GM18868 (cell line): ENCODE measurements around the gene SLF2.

Experiments used
- ATAC-seq: cut with Tn5 transposase; IDR thresholded peaks from one replicate; pipeline ENCODE4 v1.9.1; 2021; ENCODE audit warnings: mild to moderate bottlenecking, moderate library complexity; ENCODE audit not compliant: unreplicated experiment

SLF2 gene

DNA sequence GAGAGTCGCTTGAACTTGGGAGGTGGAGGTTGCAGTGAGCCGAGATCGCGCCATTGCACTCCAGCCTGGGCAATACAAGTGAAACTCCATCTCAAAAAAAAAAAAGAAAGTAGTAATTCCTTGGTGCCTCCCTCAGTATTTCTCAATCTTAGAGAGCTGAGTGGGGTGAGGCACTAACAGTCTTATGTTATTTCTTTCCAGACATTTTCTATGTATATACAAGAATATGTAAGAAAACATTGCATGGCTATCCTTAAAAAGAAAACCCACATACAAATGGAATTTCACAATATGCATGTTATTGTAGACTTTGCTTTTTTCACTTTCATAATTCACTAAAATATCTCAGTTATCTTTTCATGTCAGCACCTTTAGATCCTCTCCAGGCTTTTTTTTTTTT, 13.6 kb upstream of the SLF2 start:
- no peak for ATAC-seq

DNA sequence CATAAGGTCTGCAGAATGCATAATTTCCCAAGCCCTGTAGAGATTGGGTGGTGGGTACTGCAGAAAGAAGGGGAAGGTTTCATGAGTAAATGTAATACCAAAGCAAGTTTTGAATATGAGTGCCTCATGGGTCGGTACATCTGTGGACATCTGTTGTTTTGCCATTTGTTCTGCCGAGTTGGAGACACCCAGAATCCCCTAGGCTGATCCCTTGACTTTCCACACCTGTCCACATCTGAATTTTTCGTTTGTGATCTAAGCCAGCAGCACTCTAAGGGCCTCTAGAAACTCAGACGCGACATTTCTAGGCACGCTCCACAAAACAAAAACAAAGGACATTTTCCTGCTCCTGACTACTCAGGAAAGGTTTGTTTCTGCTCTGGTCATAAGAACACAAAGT, 11.7 kb upstream of the SLF2 start:
- no peak for ATAC-seq

DNA sequence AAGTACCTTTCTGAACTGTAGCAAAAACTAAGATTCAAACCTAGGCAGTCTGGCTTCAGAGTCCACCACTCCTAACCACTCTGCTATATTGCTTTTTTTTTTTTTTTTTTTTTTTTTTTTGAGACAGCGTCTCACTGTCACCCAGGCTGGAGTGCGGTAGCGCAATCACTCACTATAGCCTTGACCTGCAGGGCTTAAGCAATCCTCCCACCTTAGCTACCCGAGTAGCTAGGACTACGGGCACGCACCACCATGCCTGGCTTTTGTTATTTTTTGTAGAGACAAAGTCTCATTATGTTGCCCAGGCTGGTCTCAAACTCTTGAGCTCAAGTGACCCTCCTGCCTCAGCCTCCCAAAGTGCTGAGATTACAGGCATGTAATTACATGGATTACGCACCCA, 10.1 kb upstream of the SLF2 start:
- ATAC-seq, result no peak

DNA sequence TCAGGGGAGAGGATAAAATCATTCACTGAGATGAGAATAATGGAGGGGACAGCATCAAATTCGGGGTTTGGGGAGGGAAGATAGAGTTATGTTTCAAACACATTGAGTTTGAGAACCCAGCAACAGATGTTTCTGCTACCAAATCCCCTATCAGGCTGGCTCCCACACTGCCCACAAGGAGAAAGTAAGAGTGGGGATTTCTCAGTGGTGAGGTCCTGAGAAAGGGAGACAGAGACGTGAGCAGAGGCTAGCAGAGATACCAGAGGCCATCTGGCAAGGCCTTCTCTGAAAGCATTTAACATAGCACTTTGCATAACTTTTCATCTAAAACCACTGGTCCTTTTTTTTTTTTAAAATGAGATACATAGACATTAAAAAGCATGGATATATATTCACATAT, 7.8 kb upstream of the SLF2 start:
- no peak for ATAC-seq

DNA sequence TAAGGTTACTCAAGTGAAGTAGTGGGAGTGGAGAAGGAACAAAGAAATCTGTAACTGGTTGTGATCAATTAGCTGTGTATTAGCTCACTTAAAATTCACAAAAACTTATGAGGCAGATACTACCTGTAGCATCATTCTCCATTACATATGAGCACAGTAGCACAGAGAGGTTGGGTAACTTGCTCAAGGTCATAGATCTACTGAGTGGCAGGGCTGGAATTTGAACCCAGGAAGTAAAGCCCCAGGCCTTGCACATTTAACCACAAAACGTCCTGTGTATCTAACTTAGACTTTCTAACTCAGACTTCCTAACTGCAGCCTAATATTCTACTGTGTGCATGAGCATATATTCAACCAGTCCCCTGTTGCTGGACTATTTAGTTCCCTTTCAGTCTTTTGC, 5.6 kb upstream of the SLF2 start:
- ATAC-seq, result no peak

DNA sequence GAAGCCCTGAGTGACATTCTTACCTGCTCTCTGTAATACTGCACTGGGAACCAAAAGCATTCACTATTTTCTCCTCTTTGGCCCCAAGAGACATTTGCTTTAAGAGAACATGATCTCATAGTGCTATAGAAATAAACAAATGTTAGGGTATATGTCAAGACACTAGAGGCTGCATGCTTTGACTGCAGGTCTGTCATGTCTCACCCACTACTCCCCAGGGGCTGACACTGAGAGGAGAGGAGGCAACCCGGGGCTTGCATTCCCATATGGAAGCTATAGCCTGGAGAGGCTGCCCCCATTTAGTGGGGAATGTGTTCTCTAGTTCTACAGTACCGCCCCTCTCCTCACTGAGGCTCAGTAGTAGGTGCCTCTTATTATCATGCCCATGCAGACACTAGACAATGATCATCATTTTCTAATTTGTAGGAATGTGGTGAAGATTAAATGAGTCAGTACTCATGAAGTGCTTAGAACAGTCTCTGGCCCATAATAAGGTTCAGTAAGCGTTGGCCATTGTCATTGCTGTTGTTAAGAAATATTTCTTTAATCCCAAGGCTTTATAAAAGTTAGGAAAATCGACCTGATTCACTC, 4.9 kb upstream of the SLF2 start:
- ATAC-seq, result no peak

DNA sequence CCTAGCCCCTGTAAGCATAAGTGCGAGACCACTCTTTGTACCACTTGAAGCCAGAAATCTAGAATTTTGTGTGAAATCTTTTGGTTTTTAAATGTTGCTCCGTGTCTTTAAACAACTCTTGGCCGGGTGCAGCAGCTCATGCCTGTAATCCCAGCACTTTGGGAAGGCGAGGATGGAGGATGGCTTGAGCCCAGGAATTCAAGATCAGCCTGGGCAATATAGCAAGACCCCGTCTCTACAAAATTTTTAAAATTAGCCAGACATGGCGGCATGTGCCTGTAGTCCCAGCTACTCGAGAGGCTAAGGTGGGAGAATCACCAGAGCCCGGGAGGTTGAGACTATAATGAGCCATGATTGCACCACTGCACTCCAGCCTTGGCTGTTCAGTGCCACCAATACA, 4.4 kb upstream of the SLF2 start:
- ATAC-seq, result no peak

DNA sequence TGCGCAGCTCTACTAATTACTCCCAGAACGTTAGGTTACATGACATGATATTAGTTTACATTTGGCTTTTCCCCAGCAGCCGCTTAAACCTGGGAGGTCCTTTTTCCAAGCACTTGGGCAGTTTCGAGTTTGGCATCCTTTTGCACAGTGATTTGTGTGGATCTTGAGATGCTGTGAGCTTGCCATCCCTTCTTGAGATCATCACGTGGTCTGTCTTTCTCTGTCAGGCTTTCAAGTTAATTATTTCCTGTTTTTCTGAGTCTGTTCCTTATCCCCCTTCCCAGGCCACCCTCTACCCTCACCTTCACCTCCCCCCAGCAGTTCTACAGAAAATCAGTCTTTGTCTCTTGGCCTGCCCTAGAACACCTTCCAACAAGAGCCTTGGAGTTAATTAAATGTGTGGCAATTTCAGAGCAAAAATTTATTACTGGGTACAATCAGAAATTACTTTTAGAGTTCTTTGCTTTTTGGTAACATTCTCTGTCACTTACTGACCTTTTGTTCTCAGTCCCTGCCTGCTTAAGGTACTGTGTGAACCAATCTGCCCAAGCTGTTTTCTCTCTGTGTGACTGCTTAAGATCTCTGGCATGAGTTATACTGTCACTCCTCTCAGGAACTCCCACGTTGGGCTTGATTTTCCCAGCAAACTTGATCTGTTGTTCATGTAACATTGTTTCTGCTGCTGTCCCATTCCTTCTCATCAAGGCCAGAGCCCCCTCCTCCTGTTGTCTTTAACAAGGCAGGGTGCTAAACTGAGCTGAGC, 3.1 kb upstream of the SLF2 start:
- ATAC-seq, result no peak

DNA sequence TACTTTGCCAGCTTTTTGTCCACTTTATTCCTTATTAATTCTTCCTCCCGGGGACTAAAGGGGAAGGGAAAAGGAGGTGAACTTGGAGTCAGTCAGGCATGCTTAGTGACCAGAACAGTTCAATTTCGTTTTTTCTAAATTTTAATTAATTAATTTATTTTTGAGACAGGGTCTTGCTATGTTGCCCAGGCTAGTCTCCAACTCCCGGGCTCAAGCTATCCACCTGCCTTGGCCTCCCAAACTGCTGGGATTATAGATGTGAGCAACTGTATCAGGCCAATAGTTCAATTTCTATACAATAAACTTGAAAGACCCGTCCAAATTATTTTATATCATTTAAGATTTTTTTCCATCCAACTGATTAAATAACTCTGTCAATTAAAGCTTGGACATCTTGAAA, 1.3 kb upstream of the SLF2 start:
- ATAC-seq, result no peak

DNA sequence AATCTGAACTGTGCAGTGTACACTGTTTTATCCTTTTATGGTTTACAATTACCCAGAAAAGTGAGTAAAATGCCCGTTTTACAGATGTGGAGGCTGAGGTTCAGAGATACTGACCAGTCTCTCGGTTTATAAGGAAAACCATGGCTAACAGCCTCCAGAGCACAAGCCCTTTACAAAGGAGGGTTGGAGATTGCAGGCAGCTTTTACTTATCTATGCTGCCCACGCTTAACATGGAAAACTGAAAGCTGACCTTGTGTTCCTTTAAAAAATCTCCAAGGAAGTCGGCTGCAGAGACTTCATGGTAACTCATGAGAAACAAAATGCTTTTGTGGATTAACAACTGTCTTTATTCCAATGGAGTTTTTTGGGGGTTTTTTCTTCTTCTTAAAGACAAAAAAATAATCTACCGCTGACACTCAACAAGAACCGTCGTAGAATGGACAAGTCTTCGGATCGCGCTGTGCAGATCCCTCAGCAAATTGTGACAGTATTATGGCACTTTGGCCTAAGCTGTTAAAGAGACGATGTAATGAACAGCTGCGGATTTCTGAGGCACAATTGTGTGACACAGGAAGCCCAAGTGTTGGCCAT, 654 bp upstream of the SLF2 start:
- ATAC-seq, result no peak

DNA sequence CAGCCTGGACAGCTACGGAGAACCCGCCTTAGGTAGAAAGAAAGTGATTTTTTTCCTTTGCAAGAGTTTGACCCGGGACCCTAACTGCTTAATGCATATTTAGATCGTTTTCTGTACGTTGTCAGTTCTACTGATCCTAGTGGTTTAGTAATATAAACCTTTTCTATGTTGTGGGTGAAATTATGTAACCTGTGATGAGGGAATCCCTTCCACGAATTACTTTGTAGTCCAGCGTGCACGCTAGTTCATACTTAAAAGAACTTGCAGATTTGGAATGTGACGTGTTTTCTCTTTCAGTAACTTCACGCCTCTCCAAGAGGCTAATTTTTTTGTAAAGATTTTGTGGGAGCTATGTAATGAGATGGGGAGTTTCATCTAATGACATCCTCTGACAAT, 705 bp downstream of the SLF2 start:
- no peak for ATAC-seq

DNA sequence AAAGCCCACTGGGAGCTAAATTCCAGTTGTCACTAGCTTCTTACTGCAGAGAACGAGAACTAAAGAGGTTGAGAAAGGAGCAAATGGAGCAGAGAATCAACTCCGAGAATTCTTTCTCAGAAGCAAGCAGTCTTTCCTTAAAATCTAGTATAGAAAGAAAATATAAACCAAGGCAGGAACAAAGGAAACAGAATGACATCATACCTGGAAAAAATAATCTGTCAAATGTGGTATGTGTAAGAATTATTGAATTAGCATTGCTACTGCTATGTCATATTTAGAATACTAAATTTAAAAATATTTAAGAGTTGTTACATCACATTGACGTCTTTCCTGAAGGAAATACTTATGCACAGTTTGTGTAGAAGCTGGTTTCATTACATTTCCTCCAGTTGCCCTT, 4.3 kb downstream of the SLF2 start:
- no peak for ATAC-seq

DNA sequence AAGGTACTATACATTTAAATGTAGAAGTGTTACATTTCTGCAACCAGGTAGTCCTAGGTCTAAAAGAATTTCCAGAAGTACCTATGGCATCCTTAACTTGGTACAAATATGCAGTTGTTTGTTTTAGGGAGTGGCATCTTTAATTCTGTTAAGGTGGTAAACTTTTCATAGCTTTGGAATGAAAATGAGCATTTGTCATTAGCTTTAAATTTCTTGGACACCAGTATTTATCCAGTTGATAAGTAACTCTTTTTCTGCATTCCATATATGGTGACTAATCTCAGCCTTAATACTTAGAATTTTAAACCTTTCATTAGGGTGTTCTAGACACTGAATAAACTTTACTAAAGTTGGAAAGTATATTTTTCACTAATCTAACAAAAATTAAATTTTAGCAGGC, 10.8 kb downstream of the SLF2 start:
- no peak for ATAC-seq

DNA sequence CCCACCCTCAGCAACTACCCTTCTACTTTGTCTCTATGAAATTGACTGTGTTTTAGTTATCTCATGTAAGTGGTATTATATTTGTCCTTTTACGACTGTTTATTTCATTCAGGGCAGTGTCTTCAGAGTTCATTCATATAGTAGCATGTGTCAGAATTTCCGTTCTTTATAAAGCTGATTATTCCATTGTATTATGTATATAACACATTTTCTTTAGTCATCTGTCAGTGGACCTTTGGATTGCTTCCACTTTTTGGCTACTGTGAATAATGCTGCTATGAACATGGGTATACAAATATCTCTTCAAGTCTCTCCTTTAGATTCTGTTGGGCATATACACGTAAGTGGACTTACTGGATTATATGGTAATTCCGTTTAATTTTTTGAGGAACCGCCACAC, 14.5 kb downstream of the SLF2 start:
- no peak for ATAC-seq

DNA sequence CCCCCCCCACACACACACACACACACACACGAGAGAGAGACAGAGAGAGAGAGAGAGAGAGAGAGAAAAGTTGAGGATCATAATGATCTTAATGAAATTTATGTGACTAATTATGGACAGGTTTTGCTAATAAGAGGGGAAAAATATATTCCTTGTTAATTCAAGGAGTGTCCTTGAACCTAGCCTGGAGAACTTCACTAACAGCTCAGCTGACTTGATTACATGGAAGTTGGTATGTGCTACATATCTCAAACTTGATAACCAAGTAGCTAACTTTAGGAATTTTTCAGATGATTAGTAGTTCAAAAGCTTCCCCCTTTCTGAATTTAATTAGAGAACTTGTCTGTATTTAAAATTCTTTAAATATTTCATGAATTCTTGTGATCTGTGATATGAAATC, 15.3 kb downstream of the SLF2 start:
- no peak for ATAC-seq

DNA sequence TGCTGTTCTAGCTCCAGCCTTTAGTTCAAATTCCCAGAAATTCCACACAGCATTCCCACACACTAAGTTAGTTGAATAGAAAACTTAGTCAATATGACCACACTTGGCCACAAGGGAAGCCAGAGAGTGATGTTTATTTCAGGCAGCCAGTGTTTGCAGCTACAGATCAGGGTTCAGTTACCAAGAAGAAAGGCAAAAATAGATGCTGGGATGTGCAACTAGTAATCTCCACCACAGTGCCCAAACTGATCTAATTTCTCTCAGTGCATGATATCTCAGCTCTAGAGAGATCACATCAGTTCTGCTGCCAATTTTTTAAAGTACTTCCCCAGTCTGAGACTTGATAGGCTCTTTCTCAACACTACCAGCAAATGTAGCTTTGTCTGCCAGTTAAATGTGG, 17.6 kb downstream of the SLF2 start:
- no peak for ATAC-seq

DNA sequence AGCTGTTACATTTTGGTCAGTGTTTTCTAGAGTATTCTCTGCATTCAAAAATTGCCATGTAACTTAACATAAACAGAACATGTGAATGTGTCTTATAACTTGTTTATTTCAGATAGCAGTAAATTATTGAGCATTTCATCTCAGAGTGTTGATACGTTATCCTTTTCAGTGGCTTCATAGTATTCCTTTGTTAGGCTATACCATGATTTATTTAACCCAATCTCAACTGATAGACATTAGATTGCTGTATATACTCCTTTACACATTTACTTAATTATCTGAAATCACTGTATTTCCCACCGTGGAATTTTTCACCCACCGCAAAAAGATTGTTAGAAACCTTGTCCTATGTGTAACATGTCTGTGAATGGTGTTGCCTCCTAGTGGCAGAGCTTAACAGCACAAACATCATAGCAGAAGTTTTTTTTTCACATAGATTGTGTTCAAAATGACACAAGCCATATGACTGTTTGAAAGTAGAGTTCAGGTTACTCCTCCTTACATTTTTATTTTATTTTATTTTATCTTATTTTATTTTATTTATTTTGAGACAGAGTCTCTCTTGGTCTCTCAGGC, 21.4 kb downstream of the SLF2 start:
- ATAC-seq, result no peak

DNA sequence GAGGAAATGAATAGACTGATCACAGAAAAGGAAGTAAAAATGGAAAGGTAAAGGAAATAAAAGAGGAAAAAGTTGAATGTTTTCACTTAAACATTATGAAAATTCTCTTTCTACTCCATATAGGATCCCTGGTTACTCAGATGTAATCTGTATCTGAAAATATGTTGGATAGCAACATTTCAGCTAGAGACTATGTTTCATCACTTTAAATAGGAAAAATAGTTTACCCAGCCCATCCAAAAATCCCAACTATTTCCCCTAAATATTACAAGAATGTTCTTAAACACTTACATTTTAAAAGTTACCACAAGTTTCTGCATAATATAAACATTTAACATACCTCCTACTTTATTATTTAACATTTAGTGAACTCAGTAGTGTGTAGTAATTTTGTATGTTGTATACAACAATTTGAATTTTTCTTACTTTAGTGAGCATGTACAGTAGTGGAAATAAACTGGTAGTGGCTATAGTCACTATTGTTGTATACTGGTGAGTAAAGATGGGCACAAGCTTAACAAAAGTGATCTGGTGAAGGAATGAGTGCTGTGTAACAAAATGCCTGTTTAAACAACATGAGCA, 27.1 kb downstream of the SLF2 start:
- no peak for ATAC-seq

DNA sequence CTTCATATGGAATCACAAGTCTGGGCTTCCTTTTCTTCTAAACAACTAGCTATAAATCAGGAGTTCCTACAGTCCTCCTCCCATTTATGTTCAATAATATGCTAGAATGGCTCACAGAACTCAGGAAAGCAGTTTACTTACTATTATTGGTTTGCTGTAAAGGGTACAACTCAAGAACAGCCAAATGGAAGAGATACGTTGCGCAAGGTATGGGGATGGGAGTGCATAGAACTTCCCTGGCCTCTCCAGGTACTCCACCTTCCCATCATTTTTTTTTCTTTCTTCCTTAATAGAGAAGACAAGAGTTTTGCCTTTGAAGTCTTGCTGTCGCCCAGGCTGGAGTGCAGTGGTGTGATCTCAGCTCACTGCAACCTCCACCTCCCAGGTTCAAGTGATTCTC, 29.5 kb downstream of the SLF2 start:
- ATAC-seq, result no peak

DNA sequence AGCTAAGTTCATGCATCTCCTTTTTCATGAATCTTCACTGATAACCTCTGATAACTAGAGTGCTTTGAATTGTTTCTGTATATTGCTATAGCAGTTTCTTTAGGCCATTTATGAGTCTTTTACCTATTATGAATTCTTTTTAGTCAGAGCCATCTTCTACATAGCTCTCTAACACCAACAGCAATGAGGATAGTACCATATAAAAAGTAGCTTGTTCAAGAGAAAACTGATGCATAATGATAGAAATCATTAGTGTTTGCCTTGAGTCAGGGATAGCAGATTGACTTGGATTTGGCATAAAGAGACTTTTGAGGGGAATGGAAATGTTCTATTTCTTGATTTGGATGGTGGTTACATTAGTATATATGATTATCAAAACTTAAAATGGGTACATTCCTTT, 30.7 kb downstream of the SLF2 start:
- no peak for ATAC-seq

DNA sequence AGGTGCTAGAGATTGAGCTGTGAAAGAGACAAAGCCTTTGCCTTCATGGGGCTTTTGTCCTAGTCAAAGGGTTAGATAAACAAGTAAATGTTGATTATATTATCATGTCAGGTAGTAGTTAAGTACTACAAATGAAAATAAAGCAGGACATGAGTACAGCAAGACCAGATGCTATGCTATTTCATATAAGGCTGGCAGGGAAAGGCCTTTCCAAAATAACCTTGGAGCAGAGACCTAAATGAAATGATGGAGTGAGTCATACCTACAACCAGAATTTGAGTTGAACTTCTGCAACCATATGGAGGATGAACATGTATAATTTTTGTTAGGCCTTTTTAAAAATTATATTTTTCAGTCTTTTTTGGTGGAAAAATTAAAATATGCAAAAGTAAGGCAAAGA, 33.0 kb downstream of the SLF2 start:
- no peak for ATAC-seq

DNA sequence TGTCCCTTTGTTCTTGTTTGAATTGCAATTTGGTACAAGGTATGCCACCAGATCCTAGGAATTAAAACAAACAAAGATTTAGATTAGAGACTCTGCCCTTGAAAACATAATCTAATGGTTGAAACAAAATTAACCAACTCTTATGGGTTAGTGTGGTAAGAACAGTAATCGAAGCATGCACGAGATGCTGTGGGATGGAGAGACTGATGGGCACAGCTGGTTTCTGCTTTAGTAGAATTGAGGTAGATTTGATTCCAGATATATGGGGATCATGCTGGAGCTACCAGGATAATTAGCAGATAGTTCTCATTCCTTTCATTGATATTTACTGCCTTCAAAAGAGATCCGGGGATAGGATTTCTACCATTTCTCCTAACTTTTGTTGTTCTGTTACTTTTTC, 36.2 kb downstream of the SLF2 start:
- ATAC-seq, result no peak
